HG03159 (cell line): ENCODE results near the gene GNAT1.

Experiments used
- ATAC-seq: cut with Tn5 transposase; IDR thresholded peaks from one replicate; pipeline ENCODE4 v1.9.1; 2021; ENCODE audit warnings: mild to moderate bottlenecking, moderate library complexity; ENCODE audit not compliant: unreplicated experiment

Gene GNAT1

DNA sequence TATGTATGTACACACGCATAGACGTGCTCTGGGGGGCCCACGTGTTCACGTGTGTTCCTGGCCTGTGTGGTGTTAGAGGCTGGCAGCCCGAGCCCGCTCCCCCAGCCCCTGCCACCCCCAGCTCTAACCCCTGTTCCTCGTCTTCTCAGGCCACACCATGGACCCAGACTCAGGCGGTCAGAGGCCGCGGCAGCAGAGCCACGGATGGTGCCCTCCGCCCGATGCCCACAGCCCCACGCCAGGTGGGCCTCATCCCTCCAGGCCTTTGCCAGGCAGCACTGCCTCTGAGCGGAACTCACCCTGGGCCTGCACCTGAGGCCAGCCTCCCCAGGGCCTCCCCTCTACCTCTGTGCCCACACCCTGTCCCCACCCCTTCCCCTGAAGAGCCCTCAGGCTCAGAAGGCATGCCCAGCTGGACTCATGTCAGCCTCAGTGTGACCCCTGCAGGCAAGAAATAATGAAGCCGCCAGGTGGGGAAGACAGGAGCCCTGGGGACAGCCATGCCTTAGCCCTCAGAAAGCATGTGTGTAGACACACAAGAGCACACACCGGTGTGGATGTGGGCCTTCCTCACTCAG, 16.4 kb upstream of the GNAT1 start:
- no peak for ATAC-seq

GRCh38 chr3:50177346-50177745, 14.1 kb upstream of the GNAT1 start:
- ATAC-seq, result no peak

DNA sequence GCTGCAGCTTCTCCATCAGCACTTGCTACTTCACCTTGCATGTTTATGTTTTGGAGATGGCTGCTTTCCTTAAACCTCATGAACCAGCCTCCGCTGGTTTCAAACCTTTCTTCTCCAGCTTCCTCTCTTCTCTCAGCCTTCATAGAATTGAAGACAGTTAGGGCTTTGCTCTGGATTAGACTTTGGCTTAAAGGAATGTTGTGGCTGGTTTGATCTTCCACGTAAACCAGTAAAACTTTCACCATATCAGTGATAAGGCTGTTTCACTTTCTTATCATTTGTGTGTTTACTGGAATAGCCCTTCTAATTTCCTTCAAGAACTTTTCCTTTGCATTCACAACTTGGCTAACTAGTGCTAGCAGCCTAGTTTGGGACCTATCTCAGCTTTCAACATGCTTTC, 11.7 kb upstream of the GNAT1 start:
- ATAC-seq, result no peak

- ATAC-seq, result no peak
These were observed 9.4 kb upstream of the GNAT1 start for GRCh38 chr3:50181985-50182384.

GRCh38 chr3:50182533-50183099, 8.8 kb upstream of the GNAT1 start:
- no peak for ATAC-seq

- no peak for ATAC-seq
These were observed 7.7 kb upstream of the GNAT1 start for GRCh38 chr3:50183755-50184154.

DNA sequence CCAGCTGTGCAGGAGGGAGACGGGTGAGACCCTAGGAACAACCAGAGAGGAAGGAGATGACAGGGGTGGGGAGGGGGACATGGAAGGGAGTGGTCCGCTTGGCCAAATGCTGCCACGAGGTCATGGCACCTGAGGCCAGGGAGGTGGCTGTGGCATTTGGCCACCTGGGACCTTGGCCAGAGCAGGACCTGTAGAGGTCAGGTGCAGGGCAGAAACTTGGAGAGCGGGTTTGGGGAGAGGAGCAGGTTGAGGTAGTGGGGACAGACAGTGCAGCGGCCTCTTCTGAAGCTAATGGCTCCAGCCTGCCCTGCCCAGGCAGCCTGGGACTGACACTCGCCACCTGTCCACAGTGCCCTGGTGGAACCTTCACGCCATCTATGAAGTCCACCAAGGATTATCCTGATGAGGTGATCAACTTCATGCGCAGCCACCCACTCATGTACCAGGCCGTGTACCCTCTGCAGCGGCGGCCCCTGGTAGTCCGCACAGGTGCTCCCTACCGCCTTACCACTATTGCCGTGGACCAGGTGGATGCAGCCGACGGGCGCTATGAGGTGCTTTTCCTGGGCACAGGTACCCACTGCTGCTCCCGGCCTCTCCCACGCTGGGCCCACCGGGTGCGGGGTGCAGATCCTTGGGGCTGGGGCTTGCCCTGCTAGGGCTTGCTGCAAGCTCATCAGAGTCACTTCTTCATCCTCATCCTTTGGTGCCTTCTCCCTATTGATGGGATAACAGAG, 7.0 kb upstream of the GNAT1 start:
- no peak for ATAC-seq

DNA sequence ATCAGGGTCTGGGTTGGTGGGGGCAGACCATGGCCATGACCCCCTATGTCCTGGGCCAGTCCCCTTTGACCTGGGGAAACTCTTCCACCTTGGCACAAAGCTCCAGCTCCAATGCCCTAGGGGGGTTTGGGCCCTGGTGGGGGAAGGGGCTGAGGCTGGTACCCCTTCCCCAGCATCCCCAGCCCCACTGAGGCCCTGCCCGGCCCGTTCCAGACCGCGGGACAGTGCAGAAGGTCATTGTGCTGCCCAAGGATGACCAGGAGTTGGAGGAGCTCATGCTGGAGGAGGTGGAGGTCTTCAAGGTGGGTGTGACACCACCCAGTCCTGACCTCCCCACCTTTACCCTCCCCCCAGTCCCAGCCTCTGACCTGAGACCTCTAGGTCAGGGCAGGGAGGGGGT, 6.2 kb upstream of the GNAT1 start:
- ATAC-seq, result no peak

DNA sequence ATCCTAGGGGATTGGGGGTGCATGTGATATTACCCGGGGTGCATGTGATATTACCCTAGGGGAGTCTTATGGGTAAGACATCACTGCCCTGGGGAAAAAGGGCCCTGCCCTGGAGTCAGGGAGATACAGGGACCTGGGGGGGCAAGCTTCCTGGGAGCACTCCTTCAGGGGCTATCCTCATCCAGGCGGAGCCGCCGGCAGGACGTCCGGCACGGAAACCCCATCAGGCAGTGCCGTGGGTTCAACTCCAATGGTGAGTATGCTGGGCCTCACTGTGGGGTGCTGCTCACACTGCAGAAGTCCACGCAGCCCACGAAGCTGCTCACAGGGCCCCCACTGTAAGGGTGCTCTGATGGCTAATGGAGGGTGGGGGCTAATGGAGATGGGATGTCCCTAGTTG, 5.3 kb upstream of the GNAT1 start:
- no peak for ATAC-seq

- no peak for ATAC-seq
These were observed 3.7 kb upstream of the GNAT1 start for GRCh38 chr3:50187750-50188149.

DNA sequence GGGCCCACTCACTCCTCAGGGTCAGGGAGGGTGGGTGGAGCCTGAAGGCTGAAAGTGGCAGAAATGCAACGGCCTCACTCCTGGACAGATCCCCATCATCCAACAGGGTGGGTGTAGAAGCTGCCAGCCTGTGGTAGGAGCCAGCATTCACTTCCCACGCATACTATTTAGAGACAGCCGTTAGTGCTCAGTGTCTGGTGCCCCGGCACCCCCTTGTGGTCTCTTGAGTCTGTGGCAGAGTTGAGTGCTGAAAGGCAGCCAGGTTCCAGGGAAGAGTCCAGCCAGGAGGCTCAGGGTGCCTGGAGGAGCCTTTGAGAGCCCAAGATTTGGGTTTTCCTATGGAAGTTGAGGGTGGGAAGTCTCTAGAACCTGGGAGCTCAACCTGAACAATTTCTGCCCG, 2.1 kb upstream of the GNAT1 start:
- no peak for ATAC-seq

DNA sequence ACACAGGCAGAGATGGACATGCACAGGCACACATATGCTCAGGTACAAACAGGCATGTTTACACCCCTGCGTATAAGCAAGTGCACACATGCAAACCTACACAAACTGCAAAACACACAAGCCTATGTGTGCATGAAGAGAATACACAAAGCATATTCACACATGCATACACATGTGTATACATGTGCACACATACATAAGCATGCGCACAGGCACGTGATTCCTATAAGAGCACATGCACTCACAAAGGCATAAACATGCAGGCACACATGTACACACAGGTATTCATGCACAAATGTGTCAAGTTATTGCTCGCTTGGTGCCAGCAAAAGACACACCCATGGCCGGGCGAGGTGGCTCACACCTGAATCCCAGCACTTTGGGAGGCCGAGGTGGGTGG, 1.4 kb upstream of the GNAT1 start:
- ATAC-seq, result no peak

GRCh38 chr3:50192124-50192523, 714 bp downstream of the GNAT1 start:
- ATAC-seq, result no peak

DNA sequence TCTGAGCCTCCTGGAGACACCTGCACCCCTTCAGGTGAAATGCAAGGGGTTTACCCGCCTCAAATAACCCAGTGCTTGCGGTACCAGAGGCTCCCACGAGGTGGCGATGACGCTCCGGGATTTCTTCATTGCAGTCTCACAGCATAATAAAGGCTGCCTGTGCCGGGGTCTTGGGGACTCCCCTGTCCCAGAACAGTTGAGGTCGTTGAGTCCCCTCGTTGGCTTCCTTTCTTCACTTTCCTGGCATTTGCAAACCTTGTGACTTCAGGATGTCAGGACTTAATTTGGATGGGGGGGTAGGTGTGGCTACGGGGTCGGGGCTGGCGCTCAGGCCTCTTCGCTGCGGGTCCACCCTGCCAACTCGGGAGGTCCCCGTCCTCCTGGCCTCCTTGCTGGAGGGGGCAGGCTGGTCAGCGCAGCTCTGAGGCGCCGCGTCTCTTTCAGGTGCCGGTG, 1.3 kb downstream of the GNAT1 start:
- no peak for ATAC-seq

DNA sequence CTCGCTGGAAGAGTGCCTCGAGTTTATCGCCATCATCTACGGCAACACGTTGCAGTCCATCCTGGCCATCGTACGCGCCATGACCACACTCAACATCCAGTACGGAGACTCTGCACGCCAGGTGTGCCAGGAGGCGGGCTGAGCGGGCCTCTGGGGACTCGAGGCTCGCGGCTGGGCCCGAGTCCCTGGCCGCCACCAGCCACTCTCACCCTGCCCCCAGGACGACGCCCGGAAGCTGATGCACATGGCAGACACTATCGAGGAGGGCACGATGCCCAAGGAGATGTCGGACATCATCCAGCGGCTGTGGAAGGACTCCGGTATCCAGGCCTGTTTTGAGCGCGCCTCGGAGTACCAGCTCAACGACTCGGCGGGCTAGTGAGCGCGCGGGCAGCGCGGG, 1.9 kb downstream of the GNAT1 start:
- ATAC-seq, result no peak

GRCh38 chr3:50193746-50194127, 2.3 kb downstream of the GNAT1 start:
- ATAC-seq, result no peak

- no peak for ATAC-seq
These were observed 2.9 kb downstream of the GNAT1 start for GRCh38 chr3:50194128-50194902.

DNA sequence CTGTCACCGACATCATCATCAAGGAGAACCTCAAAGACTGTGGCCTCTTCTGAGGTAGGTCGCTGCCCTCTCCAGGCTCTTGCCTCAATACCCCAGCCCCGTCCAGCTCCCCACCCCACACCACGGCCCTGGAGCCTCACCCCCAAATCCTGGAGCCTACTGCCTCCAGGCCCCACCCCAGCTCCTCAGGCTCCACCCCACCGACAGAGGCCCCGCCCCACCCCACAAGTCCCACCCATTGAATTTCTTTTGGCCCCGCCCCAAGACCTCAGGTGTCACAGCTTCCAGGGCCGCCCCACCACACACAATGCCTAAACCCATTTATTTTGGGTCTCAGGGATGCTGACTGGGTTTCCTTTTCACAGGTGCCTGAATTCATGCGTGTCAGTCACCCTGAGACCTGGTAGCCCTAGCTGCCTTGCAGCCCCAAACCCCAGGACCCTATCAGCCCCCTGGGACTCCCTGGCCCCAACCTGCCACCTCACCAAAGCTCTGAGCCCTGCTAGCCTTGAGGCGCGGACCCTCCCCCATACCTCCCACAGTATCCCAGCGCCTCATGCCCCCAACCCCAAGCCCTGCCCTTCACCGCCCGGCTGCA, 3.6 kb downstream of the GNAT1 start:
- ATAC-seq, result no peak

GRCh38 chr3:50195501-50196252, 4.3 kb downstream of the GNAT1 start:
- no peak for ATAC-seq

GRCh38 chr3:50196253-50196801, 4.9 kb downstream of the GNAT1 start:
- ATAC-seq, result no peak
